NCI-H1417 (cell line): ENCODE results near the gene PAMR1.
"Not testable (repeated sequence)": the region's sequence is repeated elsewhere in the genome, so short reads cannot be mapped to it uniquely, and the experiment has no call there.

Source experiments
- DNase-seq, 3 experiments: peaks; one replicate each; lab custom pipeline; 2025; lab: John Stamatoyannopoulos, UW

Gene PAMR1

GRCh38 chr11:35545391-35546003 lies 20.1 kb upstream of the PAMR1 start:
- no peak for DNase-seq

GRCh38 chr11:35543481-35543880 lies 18.1 kb upstream of the PAMR1 start:
- DNase-seq = no peak

- DNase-seq = no peak
These were observed 16.4 kb upstream of the PAMR1 start for GRCh38 chr11:35541621-35542375.

- DNase-seq = no peak
These were observed 15.1 kb upstream of the PAMR1 start for GRCh38 chr11:35540526-35540925.

GRCh38 chr11:35539781-35540281 lies 14.4 kb upstream of the PAMR1 start:
- no peak for DNase-seq

- no peak for DNase-seq
These were observed 13.8 kb upstream of the PAMR1 start for GRCh38 chr11:35539256-35539655.

- peak; percentile 64 to 93 (median 91) for DNase-seq
These were observed 11.1 kb upstream of the PAMR1 start for GRCh38 chr11:35536470-35536869.

GRCh38 chr11:35531246-35531645 lies 5.8 kb upstream of the PAMR1 start:
- DNase-seq = no peak

GRCh38 chr11:35529971-35530495 lies 4.6 kb upstream of the PAMR1 start:
- DNase-seq = no peak

- no peak for DNase-seq
These were observed 965 bp upstream of the PAMR1 start for GRCh38 chr11:35526370-35526792.

GRCh38 chr11:35524780-35525179 lies 636 bp downstream of the PAMR1 start:
- DNase-seq = no peak

- DNase-seq = no peak
These were observed 1.6 kb downstream of the PAMR1 start for GRCh38 chr11:35523861-35524260.

- DNase-seq = no peak
These were observed 2.1 kb downstream of the PAMR1 start for GRCh38 chr11:35523331-35523768.

- not testable (repeated sequence) for DNase-seq
These were observed 3.3 kb downstream of the PAMR1 start for GRCh38 chr11:35522091-35522490.

GRCh38 chr11:35520376-35520775 lies 5.0 kb downstream of the PAMR1 start:
- no peak for DNase-seq

- DNase-seq = no peak
These were observed 6.7 kb downstream of the PAMR1 start for GRCh38 chr11:35518766-35519165.

GRCh38 chr11:35517481-35517880 lies 7.9 kb downstream of the PAMR1 start:
- DNase-seq = no peak

GRCh38 chr11:35516403-35516802 lies 9.0 kb downstream of the PAMR1 start:
- DNase-seq = no peak

GRCh38 chr11:35515224-35515623 lies 10.2 kb downstream of the PAMR1 start:
- DNase-seq = no peak

GRCh38 chr11:35514481-35514880 lies 10.9 kb downstream of the PAMR1 start:
- no peak for DNase-seq

- DNase-seq = no peak
These were observed 13.8 kb downstream of the PAMR1 start for GRCh38 chr11:35511666-35512065.

GRCh38 chr11:35507688-35508087 lies 17.7 kb downstream of the PAMR1 start:
- DNase-seq = no peak

- no peak for DNase-seq
These were observed 23.6 kb downstream of the PAMR1 start for GRCh38 chr11:35501776-35502175.
